Psoas muscle (tissue), 8 donors: ENCODE measurements around the gene ZNF182. TPM values are rescaled to one million over a fixed set of nuclear protein-coding genes. Genes with fewer than 3 reads are reported as not detected.
A peak's percentile ranks its signal among the peaks of the same experiment; 100 is the strongest.

ENCODE experiments used
- ATAC-seq, 4 donors: fragments of 200-7000 bp; cut with Tn5 transposase; one replicate each; pipeline ENCODE4 v1.9.1; 2020; ENCODE audit warnings: moderate library complexity in 3 of 4, mild to moderate bottlenecking in 2 of 4
- DNase-seq, 2 donors: peaks; one replicate each; pipeline ENCODE4 v3.0.0-alpha.2; 2020
- H3K27ac ChIP-seq: fragments of 200-600 bp; one replicate; pipeline ENCODE4 v1.8.0; 2022
- H3K27me3 ChIP-seq, 3 donors: fragments of 200-600 bp in 1 of 3; one replicate each; pipeline versions ENCODE4 v1.6.1 to v1.8.0; 2013 to 2022; ENCODE audit warnings: low read length in 2 of 3, mild to moderate bottlenecking in 2 of 3, moderate library complexity in 1 of 3; ENCODE audit not compliant: insufficient read depth in 3 of 3
- H3K36me3 ChIP-seq, 2 donors: fragments of 200-600 bp in 1 of 2; one replicate each; pipeline versions ENCODE4 v1.6.1 to v1.8.0; 2013 to 2022; ENCODE audit warnings: low read depth in 1 of 2, mild to moderate bottlenecking in 1 of 2, moderate library complexity in 1 of 2; ENCODE audit not compliant: insufficient read depth in 1 of 2
- H3K4me1 ChIP-seq: fragments of 200-600 bp; one replicate; pipeline ENCODE4 v1.8.0; 2022
- H3K4me3 ChIP-seq: fragments of 200-600 bp; one replicate; pipeline ENCODE4 v1.8.0; 2022; ENCODE audit warnings: mild to moderate bottlenecking
- H3K9me3 ChIP-seq: fragments of 200-600 bp; one replicate; pipeline ENCODE4 v1.8.0; 2022
- WGBS, 3 donors: extraction: QIAGEN DNeasy Blood & Tissue Kit; methylation state at CpG; one replicate each; pipeline versions ENCODE4 v1.1.6 to v1.1.7; 2013; 5-methylcytosine and 5-hydroxymethylcytosine counted together
- intact Hi-C, 2 donors: fragments of 100-400 bp; cut with DNase I; formaldehyde crosslinking; loops; one replicate each; pipeline versions ENCODE4 v1.11.0 to v1.14.2; 2022
- long read RNA-seq, 2 donors: library from polyadenylated mRNA; unstranded; transcript quantifications; one replicate each; pipeline ENCODE4 v2.0.0, GENCODE V29; 2021
- polyA plus RNA-seq, 3 donors: library from polyadenylated mRNA; stranded (reverse); fragments of 200-250 nt; gene quantifications; one replicate each; pipeline ENCODE4 v1.2.3, GENCODE V29; 2013
- total RNA-seq, 4 donors: library from RNA; stranded (reverse); fragmentation: NEBNext Ultra II Directional in 2 of 4; extraction: Animal tissue kit (Norgen Biotek cat#: 25700) in 2 of 4; gene quantifications; one replicate each; pipeline versions ENCODE4 v1.2.1 to v1.2.4, GENCODE V29; 2021 to 2023
- TF ChIP-seq, protein P1 (sequence below): fragments of 200-600 bp; IDR thresholded peaks from one replicate; pipeline ENCODE4 v1.8.0; 2022; ENCODE audit warnings: antibody characterized with exemption
- donor health status: healthy with polysubstance abuse.
- donor health status: DM: no; HTN: no; CAD: no; lungs with moderate emphysema.
- donor health status: Bipolar disorder and iron deficiency.
- donor health status: healthy.
- donor health status: DM: yes; HTN: yes; CAD: no.
- donor health status: DM: no; HTN: no; CAD: no.
- donor health status: DM: no; HTN: no; CAD: no.
- donor health status: DM: yes; HTN: yes; CAD: no.

Gene ZNF182
- total RNA-seq (1 to 10 TPM; 1.2 to 3.3 (median 2.8) TPM), polyA plus RNA-seq (1 to 10 TPM; 1.3 to 3.7 (median 1.6) TPM)
- long read RNA-seq, donor 1, partial matches to known transcripts: 1 of 3 reads
- long read RNA-seq, donor 1, other reads (novel, unspliced or antisense): 2 of 3 reads
- long read RNA-seq, donor 2, partial matches to known transcripts: 2 of 7 reads
- long read RNA-seq, donor 2, other reads (novel, unspliced or antisense): 4 of 7 reads

DNA sequence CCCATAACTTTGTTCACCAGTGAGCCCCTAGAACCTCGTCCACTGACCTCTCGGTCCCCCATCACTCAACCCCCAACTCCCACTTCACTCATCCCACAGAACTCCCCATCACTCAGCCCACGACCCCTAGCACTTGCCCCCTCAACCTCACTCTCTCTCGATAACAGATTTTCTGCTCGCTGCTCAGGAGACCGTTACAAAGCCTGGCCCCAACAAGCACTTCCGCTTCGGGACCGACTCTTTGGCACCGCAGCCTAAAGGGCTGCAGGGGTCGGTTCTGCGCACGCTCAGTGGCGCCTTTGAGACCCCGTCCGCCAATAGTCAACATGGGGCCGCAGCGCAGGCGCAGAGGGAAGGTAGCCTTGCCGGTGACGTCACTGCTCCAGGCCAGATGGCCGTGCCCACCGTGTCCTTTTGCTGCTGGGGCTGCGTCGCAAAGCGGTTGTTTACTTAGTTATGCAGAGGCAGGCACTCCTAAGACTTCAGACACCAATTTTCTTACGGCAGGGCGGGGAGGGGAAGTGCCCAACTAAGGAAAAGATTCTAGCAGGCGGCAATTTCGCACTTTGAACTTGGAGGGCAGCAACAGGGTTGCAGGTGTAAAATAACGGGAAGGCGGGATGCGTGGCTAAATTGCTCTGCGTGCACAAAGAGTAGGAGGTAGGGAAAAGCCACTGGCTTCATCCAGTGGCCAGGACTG is at the start of gene ZNF182:
TSS of gene ZNF182 (minus strand) at position 232 of the 700 bp plus-strand sequence. CDS start 1,380 bp downstream, outside the sequence.
- DNase-seq (peak; percentile 93 to 97), ATAC-seq (peak; percentile 97 to 100 (median 98))
- Histone ChIP-seq H3K27me3 (no peaks in the 10 kb centered on the region), H3K9me3 (no peaks in the 10 kb centered on the region), H3K4me3 (peak within 1 kb of the TSS; percentile 70), H3K4me1 (no peaks in the 10 kb centered on the region), H3K27ac (peak within 1 kb of the TSS; percentile 72), H3K36me3 (no peaks in the 10 kb centered on the region)
- TF ChIP-seq, protein P1, sequence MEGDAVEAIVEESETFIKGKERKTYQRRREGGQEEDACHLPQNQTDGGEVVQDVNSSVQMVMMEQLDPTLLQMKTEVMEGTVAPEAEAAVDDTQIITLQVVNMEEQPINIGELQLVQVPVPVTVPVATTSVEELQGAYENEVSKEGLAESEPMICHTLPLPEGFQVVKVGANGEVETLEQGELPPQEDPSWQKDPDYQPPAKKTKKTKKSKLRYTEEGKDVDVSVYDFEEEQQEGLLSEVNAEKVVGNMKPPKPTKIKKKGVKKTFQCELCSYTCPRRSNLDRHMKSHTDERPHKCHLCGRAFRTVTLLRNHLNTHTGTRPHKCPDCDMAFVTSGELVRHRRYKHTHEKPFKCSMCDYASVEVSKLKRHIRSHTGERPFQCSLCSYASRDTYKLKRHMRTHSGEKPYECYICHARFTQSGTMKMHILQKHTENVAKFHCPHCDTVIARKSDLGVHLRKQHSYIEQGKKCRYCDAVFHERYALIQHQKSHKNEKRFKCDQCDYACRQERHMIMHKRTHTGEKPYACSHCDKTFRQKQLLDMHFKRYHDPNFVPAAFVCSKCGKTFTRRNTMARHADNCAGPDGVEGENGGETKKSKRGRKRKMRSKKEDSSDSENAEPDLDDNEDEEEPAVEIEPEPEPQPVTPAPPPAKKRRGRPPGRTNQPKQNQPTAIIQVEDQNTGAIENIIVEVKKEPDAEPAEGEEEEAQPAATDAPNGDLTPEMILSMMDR: no peak
- intact Hi-C loops: no loop called here
- WGBS, 3 donors: 0 to 42% (median 1%) methylated on average over 22 to 34 of the region's 34 CpGs

DNA sequence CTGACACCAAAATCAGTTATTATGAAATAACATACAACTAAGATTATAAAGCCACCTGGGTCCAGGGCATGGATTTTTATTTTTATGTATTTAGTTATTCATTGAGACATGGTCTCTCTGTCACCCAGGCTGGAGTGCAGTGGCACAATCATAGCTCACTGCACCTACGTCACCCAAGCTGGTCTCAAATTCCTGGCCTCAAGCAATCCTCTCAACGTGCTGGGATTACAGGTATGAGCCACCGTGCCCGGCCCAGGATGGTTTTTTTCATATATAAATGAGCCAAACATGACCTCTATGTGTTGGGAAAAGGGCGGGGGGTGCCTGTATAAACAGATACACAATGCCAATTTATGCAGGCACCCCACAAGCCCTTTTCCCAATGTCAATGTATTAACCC is 43.1 kb upstream of the ZNF182 start:
- ATAC-seq (no peak), DNase-seq (no peak)
- Histone ChIP-seq H3K9me3 (no peaks in the 10 kb centered on the region), H3K27me3 (no peaks in the 10 kb centered on the region), H3K27ac (no peak overlapping the region), H3K4me3 (no peak overlapping the region), H3K36me3 (no peaks in the 10 kb centered on the region), H3K4me1 (no peaks in the 10 kb centered on the region)
- 69 to 95% (median 89%) methylated on average over 5 of the region's 5 CpGs for WGBS, 3 donors
- intact Hi-C loops: no loop called here
- TF ChIP-seq, protein P1: no peak

DNA sequence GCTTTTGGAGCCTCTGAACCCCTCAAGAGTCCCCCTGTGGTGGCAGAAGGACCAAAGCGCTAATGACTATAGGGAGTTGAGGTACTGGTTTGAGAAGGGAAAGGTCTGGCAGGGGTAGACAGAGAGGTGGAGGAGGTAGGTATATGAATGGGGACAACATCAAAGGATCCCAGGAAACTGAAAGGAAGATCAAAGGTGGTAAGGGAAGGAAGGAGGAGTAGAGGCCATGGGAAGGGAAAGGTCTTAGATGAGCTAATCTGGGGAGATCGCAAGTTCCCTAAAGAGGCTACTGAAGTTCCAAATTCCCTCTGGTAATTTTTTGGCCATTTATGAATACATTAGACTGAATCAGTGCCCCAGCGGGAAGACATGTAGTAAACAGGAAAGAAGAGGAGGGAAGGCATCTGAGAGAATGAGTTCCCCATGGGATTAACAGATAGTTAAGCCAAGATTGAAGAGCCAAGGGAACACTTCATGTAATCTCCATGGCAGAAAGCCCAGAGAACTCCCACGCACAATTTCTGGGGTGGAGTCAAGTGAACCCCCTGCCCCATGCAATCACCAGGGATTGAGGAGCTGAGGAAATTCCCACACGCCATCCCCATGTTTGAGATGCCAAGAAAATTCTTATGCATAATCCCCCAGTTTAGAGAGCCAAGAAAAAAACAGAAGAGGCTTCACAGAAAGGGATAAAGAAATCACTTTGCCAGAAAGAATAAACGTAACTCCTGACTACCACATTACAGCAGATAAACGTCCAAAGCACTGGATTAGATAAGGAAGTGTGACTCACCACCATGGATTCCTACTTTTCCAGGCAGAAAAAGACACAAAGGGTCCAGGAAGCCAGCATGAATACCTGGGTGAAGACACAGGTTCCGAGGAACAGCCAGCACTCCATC is 41.9 kb upstream of the ZNF182 start:
- DNase-seq: peak in 1 of 2 donors; percentile 27
- 33 to 39% (median 38%) methylated on average over 8 of the region's 8 CpGs for WGBS, 3 donors
- Histone ChIP-seq H3K27me3 (no peaks in the 10 kb centered on the region), H3K4me3 (no peak overlapping the region), H3K36me3 (no peaks in the 10 kb centered on the region), H3K27ac (peak overlapping the region; percentile 20), H3K4me1 (no peaks in the 10 kb centered on the region), H3K9me3 (no peaks in the 10 kb centered on the region)
- intact Hi-C loops: no loop called here
- ATAC-seq: peak in 1 of 4 donors; percentile 51
- TF ChIP-seq, protein P1: no peak

DNA sequence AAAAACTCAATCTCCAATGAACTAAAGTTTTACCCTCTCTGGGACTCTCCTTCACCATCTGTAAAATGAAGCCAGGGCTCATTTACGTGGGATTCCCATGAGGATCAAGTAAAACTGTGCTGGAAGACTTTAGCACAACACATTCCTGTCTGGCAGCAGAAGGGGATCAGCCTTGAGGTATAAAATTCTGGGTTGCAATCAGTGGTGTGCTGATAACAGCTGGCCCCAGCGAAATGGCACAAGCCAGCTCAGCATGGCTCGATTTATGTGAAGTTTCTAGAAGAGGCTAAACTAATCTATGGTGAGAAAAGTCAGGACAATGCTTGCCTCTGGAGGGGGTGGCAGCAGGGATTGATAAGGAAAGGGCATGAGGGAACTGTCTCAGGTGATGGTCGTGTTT is 39.3 kb upstream of the ZNF182 start:
- TF ChIP-seq, protein P1: no peak

More for the DNA sequence above, 39.3 kb upstream of the ZNF182 start:
- ATAC-seq: no peak
- Histone ChIP-seq H3K27ac (no peak overlapping the region), H3K36me3 (no peaks in the 10 kb centered on the region), H3K4me3 (no peak overlapping the region), H3K4me1 (no peaks in the 10 kb centered on the region), H3K27me3 (no peaks in the 10 kb centered on the region), H3K9me3 (no peaks in the 10 kb centered on the region)
- WGBS, 3 donors: 45 to 75% (median 67%) methylated on average over 4 of the region's 4 CpGs
- intact Hi-C loops: no loop called here
- no peak for DNase-seq
